Inferior parietal cortex (tissue), 1 donor: ENCODE results near the gene AK8.
"Not testable (repeated sequence)": the region's sequence is repeated elsewhere in the genome, so short reads cannot be mapped to it uniquely, and the experiment has no call there.

Experiments used
- DNase-seq: peaks from one replicate; pipeline ENCODE4 v3.0.0-alpha.2; 2016; ENCODE audit errors: extremely low spot score

Gene AK8

GRCh38 chr9:132797861-132798659 lies 80.0 kb downstream of the AK8 start:
- DNase-seq, result no peak

DNA sequence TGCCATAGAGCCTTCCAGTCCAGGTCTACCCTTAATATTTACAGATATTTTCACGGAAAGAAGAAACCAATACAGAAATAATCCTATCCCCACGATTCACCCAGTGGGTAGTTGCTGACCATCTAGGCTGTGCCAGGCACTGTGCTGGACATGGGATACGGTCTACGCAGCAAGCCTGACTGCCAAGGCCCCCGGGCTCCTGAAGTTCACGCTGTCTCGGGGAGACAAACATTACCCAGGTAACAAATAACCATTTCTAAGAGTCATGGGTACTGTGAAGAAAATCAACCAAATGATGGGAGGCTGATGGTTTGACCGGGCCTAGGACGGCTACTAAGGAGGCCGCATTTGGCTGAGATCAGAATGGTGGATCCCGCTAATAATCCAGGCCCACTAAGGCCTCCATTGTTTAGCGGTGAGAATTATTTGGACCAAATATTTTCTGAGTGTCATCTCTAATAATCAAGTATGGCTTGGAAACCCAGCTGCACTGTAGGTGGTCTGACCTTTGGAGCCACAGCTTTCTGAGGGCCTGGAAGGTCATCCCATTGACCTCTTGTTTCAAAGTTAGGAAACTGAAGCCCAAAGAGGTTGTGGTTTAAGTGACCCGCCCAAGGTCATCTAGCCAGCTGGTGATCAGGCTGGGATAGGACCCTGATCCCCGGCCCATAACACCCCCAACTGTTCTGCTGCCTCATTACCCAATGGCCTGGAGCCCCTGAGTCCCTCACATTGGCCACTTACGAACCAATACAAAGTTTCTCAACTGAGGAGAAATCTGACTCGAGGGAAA lies 82.4 kb downstream of the AK8 start:
- DNase-seq, result no peak

DNA sequence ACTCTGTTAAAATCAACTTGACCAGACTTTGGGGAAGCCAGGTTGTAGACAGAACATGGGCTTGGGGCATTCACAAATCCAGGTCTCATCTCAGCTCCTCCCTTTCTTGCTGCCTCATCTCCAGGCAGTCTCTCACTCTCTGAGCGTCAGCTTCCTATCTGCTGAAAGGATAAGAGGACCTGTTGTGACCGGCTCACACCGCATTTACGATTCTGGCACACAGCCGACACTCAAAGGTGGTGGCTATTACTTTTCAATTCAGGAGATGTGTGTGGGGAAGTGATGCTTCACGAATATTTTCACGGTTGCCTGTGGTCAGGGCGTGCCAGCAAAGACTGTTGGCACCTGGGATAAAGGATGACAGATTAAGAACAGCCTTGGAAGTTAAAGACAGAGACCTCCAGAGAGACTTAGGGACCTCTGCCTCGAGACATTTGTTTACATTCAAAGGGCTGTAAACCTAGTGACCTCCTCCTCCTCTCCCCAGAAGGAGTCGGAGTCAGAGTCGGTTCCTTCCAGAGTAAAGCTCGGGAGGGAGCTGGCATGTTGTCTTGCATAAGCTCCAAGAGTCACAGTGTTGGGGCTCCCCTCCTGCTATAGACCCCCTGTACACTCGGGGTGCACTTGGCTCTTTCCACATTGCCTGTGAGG lies 83.2 kb downstream of the AK8 start:
- DNase-seq, result no peak

DNA sequence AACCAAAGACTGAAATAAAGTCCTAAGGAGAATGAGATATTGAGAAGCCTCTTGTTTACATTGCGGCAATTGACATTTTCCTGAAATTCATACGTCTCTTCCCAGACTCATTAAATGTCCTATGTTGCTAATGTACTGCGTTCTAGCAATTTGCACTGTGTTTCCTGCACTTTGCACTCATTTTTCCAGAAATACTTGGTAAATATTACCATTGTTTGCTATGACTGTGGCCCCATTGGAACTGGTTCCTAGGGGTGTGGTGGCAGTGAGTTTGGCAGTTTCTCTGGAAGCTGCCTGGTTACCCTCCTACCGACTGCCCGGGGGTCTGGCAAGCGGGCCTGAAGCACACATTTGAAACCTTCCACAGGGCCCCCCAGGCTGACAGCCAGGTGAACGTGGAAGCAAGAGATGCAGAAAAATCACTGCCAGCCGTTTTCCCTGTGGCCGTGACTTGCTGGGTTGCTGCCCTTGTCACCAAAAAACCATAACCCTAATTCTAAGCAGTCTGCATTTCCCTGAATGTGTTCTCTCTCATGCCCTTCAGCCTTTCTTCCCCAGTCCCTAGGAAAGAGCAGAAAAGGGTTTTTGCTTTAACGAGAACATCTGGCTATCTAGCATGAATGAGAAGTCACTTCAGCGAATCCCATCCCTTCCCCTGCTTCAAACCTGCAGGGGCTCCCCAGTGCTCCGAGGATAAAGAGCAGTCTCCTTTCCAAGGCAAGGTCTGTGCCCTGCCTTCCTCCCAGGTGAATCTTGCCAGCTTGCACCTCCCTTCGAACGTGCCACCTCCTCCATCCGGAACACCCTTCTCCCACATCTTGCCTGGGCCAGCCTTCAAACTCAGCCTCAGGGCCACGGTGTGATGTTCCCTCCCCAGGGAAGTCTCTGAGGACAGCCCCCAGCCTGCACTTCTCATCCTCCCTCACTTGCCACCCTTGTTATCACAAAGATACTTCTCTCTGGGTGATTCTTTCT lies 84.2 kb downstream of the AK8 start:
- no peak for DNase-seq

DNA sequence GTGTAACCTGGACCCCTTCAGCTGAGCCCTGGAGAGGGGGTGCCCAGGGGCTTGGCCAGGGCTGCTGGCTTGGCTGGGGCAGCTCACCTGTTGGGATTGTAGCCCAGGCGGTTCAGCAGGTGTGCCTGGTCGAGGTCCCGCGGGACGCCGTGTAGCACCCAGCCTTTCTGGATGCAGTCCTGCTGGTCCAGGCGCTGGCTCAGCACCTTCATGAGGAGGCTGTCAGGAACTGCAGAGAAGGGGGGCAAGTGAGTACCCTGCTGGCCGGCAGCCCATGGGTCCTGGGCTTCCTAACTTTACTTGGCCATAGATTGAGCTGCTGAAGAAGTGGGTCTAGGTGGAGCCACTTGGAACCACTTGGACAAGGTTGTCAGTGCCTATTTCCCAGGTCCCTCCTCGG lies 85.5 kb downstream of the AK8 start:
- no peak for DNase-seq

- no peak for DNase-seq
These were observed 86.3 kb downstream of the AK8 start for GRCh38 chr9:132791699-132792240.

DNA sequence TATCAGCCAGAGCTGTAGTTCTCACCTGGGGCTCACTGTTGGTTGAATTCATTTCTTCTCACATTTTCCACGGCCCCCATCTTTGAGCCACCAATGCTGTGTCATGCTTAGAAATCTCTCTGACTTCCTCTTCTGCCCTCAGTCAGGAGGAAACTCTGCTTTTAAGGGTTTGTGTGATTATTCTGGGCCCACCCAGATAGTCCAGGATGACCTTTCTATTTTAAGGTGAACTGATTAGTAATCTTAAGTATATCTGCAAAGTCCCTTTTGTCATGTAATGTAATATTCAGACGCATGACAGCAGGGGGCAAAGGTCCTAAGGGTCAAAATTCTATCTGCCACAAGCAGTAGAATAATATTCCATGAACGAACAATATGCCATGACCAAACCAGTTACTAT lies 88.4 kb downstream of the AK8 start:
- DNase-seq, result no peak

GRCh38 chr9:132788378-132788777 lies 89.7 kb downstream of the AK8 start:
- no peak for DNase-seq

DNA sequence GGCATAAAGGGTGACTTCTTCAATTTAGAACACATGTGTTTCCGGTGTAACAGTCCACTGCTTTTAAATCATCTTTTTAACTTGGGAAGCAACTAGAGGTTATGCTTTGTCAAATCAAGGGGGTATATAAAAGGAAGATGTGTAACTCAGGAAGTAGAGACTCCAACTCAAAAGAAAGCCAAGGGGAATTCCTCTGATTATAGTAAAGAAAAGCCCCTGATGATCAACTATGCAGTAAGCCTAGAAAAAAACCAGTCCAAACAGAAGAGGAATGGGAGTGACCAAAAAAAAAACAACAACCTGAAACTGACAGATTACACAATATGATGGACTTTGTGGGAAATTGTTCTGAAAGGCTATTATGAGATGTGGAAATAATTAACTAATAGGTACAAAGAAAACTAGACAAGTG lies 90.3 kb downstream of the AK8 start:
- DNase-seq, result no peak

- no peak for DNase-seq
These were observed 93.7 kb downstream of the AK8 start for GRCh38 chr9:132784286-132784830.

- DNase-seq, result no peak
These were observed 95.1 kb downstream of the AK8 start for GRCh38 chr9:132783006-132783405.

DNA sequence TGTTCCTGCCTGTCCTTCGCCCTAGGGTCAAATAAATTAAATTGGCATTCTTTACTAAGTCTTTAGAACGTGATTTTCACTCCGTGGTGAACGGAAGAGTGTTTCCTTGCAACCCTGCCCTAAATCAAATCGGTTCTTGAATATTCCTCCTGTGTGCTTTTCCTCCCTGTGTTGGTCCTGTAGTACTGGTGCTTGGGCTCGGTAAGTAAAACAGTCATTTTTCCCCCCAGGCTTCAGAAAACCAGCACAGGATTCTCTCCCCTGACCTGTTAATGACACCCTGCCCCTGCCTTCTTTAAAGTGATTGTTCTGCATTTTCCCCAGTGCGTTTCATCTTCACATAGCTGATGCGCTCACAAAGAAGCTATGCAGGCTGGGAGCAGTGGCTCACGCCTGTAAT lies 96.0 kb downstream of the AK8 start:
- no peak for DNase-seq

DNA sequence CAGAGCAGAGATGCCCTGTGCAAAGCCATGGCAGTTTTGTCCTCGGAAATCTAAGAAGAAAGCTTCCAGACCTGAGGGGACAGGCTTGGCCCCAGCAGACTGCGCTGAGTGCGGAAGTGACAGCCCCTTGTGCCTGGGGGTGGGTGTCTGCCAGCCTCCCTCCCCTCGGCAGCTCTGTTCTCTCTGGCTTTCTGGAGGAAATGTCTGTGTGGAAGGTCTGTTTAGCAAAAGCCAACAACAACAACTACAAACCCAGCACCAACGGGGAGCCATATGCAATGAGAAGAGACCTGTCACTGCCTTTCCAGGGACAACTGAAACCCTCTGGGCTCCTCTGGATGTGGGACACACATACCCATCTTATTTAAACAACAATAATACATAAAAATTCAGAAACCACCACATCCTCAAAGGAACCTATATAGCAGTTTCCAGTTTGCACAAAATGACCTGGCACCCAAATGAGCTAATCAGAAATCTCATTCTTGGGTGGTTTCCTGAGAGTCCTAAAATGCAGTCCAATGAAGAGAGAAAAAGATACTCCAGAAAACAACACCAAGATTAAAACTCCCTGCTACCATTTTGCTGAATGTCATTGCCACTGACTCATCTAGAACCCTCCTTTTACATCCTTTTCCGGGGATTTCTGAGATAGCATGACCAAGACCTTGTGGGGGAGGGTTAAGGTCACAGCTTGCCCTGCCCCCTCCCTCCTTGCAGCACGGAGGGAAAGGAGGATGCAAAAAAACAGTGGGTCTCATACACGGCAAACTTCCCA lies 97.7 kb downstream of the AK8 start:
- DNase-seq, result no peak

GRCh38 chr9:132776891-132777290 lies 101.2 kb downstream of the AK8 start:
- no peak for DNase-seq

DNA sequence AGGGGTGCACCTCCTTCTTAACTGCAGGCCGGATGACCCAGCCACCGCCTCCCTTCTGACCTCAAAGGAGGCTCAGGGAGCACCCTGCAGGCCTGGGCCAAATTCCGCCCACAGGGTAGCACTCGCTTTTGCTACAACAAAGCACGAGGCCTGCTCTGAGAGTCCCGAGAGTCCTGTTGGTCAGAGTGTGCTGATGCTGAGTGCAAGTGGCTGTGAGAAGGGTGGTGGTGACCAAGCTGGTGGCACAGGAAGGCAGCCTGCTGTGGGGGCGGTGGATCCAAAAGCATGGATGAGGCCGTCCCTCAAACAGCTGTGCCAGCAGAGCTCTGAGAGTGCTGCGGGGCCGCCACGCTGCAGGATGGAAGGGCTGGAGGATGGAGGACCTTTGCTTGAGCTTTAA lies 101.8 kb downstream of the AK8 start:
- DNase-seq, result no peak

- no peak for DNase-seq
These were observed 102.4 kb downstream of the AK8 start for GRCh38 chr9:132775720-132776119.

GRCh38 chr9:132774886-132775285 lies 103.2 kb downstream of the AK8 start:
- no peak for DNase-seq

DNA sequence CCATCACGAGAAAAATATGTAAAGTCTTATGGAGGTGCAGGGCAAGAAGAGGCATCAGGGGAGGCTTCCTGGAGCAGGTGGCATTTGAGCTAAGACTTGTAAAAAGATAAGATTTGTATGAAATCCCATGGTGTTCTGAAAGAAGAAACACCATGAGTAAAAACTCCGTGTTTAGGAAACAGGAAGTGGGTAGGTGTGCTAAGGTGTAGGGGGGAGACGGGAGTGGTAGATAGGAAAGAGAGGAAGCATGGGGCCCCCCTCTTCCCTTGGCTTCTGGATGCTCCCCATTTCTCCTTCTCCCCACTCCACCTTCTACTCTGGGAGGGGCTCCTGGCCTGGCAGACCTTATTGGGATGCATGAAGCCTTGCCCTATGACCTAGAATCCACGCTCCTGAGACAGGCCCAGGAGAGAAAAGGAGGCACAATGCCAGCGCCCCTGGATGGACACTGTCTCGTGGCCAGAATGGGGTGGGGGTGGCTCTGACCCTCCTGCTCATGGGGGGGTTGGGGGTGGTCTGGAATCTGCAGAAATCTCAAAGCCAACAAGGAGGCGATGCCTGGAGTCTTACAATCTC lies 104.2 kb downstream of the AK8 start:
- DNase-seq, result no peak

DNA sequence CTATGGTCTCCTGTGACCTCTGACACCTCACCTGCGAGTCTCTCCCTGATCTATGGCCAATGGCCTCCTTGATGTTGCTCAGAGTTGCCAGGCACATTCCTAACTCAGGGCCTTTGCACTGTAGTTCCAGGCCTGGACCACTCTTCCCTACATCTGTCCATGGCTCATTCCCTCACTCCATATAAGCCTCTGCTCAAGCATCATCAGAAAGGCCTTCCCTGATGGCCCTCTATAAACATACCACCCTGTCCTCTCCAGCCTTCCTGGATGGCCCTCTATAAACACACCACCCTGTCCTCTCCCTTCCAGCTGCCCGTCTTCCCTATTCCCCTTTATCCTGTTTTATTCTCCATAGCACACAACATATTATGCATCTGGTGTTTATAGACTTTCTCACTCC lies 105.0 kb downstream of the AK8 start:
- DNase-seq, result no peak

DNA sequence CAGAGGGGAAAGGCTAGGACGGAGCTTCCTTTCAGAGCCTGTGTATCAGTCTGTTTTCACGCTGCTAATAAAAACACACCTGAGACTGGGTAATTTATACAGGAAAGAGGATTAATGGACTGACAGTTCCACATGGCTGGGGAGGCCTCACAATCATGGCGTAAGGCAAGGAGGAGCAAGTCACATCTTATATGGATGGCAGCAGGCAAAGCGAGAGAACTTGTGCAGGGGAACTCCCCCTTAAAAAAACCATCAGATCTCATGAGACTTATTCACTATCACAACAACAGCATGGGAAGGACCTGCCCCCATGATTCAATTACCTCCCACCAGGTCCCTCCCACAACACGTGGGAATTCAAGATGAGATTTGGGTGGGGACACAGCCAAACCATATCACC lies 106.3 kb downstream of the AK8 start:
- DNase-seq, result not testable (repeated sequence)
